CD14-positive monocyte (primary cell): Measurements from ENCODE around the gene UGT1A8. TPM values are rescaled to one million over a fixed set of nuclear protein-coding genes. Genes with fewer than 3 reads are reported as not detected.

Source experiments
- DNase-seq, 3 donors: peaks; one replicate each; pipeline ENCODE4 v3.0.0-alpha.2; 2011 to 2022
- H2AFZ ChIP-seq: 2 replicates; pipeline ENCODE4 v1.6.0; 2012; ENCODE audit warnings: mild to moderate bottlenecking, low read depth, low read length, inconsistent platforms; ENCODE audit not compliant: insufficient read depth, poor library complexity, severe bottlenecking
- H3K27ac ChIP-seq, 2 donors: 1 replicate in 1 of 2; 2 replicates in 1 of 2; pipeline ENCODE4 v1.5.1; 2012 to 2013; ENCODE audit warnings: low read length in 2 of 2, control low read depth in 1 of 2, inconsistent platforms in 1 of 2, low read depth in 1 of 2, mild to moderate bottlenecking in 1 of 2
- H3K27me3 ChIP-seq, 2 donors: one replicate each; pipeline versions ENCODE4 v1.6.0 to v1.6.1; 2011 to 2013; ENCODE audit warnings: low read length in 2 of 2; ENCODE audit not compliant: control insufficient read depth in 2 of 2, insufficient read depth in 2 of 2
- H3K36me3 ChIP-seq, 2 donors: replicated peaks in 1 of 2; 1 replicate in 1 of 2; 2 replicates in 1 of 2; pipeline versions ENCODE4 v1.5.1 to v1.6.1; 2012 to 2013; ENCODE audit warnings: low read length in 2 of 2, control low read depth in 1 of 2, inconsistent platforms in 1 of 2, mild to moderate bottlenecking in 1 of 2; ENCODE audit not compliant: insufficient read depth in 2 of 2, control insufficient read depth in 1 of 2
- H3K4me1 ChIP-seq, 2 donors: 1 replicate in 1 of 2; 2 replicates in 1 of 2; pipeline versions ENCODE4 v1.5.1 to v1.6.1; 2012 to 2013; ENCODE audit warnings: low read length in 2 of 2, control low read depth in 1 of 2, inconsistent platforms in 1 of 2, mild to moderate bottlenecking in 1 of 2, moderate library complexity in 1 of 2; ENCODE audit not compliant: insufficient read depth in 2 of 2, control insufficient read depth in 1 of 2
- H3K4me2 ChIP-seq: replicated peaks from 2 replicates; pipeline ENCODE3; 2012; ENCODE audit warnings: low read length, moderate library complexity, mild to moderate bottlenecking; ENCODE audit not compliant: poor library complexity, severe bottlenecking; ENCODE audit errors: extremely low read depth
- H3K4me3 ChIP-seq, 3 experiments: fragments of 200-600 bp in 1 of 3; sonication (generic) in 1 of 3; replicated peaks in 1 of 3; 1 replicate in 2 of 3; 2 replicates in 1 of 3; pipeline ENCODE4 v1.5.1; 2011 to 2013; ENCODE audit warnings: low read length in 3 of 3, mild to moderate bottlenecking in 3 of 3, control low read depth in 2 of 3, low read depth in 2 of 3, inconsistent platforms in 1 of 3, moderate library complexity in 1 of 3
- H3K79me2 ChIP-seq: 2 replicates; pipeline ENCODE4 v1.6.0; 2012; ENCODE audit warnings: mild to moderate bottlenecking, control low read depth, inconsistent platforms, low read length, moderate library complexity; ENCODE audit not compliant: insufficient read depth
- H3K9ac ChIP-seq: 2 replicates; pipeline ENCODE4 v1.6.0; 2017; ENCODE audit warnings: low read length, mild to moderate bottlenecking; ENCODE audit not compliant: insufficient read depth, poor library complexity, severe bottlenecking
- H3K9me3 ChIP-seq, 2 donors: replicated peaks in 1 of 2; 1 replicate in 1 of 2; 2 replicates in 1 of 2; pipeline versions ENCODE4 v1.5.1 to v1.6.1; 2012 to 2013; ENCODE audit warnings: low read length in 2 of 2, control low read depth in 1 of 2; ENCODE audit not compliant: control insufficient read depth in 1 of 2, insufficient read depth in 1 of 2
- H4K20me1 ChIP-seq: 2 replicates; pipeline ENCODE4 v1.6.0; 2012; ENCODE audit warnings: mild to moderate bottlenecking, low read length, control low read depth, moderate library complexity; ENCODE audit not compliant: insufficient read depth
- H3K27ac Mint-ChIP-seq, 7 donors: one replicate each; pipeline ENCODE4 v1.8.0; 2020; ENCODE audit warnings: mild to moderate bottlenecking in 7 of 7, mixed read lengths in 7 of 7, moderate library complexity in 6 of 7, inconsistent platforms in 2 of 7
- H3K27me3 Mint-ChIP-seq, 3 donors: one replicate each; pipeline ENCODE4 v1.8.0; 2021 to 2022; ENCODE audit warnings: low read depth in 3 of 3, mild to moderate bottlenecking in 3 of 3, mixed read lengths in 3 of 3, moderate library complexity in 3 of 3, inconsistent platforms in 1 of 3
- H3K36me3 Mint-ChIP-seq, 2 donors: one replicate each; pipeline ENCODE4 v1.8.0; 2020; ENCODE audit warnings: mixed read lengths in 2 of 2, inconsistent platforms in 1 of 2, mild to moderate bottlenecking in 1 of 2
- H3K4me1 Mint-ChIP-seq: one replicate; pipeline ENCODE4 v1.8.0; 2020; ENCODE audit warnings: mild to moderate bottlenecking, mixed read lengths
- H3K4me3 Mint-ChIP-seq, 2 donors: one replicate each; pipeline ENCODE4 v1.8.0; 2020; ENCODE audit warnings: mild to moderate bottlenecking in 2 of 2, mixed read lengths in 2 of 2, moderate library complexity in 1 of 2
- H3K9me3 Mint-ChIP-seq, 7 donors: one replicate each; pipeline ENCODE4 v1.8.0; 2020 to 2022; ENCODE audit warnings: mixed read lengths in 7 of 7, mild to moderate bottlenecking in 6 of 7, moderate library complexity in 6 of 7, inconsistent platforms in 2 of 7
- CTCF ChIP-seq: fragments of 200-600 bp; IDR thresholded peaks from one replicate; pipeline ENCODE4 v1.8.0; 2022; ENCODE audit warnings: antibody characterized with exemption, mild to moderate bottlenecking
- WGBS: methylation state at CpG from one replicate; pipeline ENCODE4 v1.1.5; 2013; ENCODE audit warnings: missing lambda C conversion rate; ENCODE audit not compliant: insufficient coverage; 5-methylcytosine and 5-hydroxymethylcytosine counted together
- intact Hi-C, 2 donors: fragments of 100-400 bp; cut with micrococcal nuclease; formaldehyde crosslinking; loops; one replicate each; pipeline versions ENCODE4 v1.15.0 to v1.15.1; 2023
- polyA plus RNA-seq, 3 donors: library from polyadenylated mRNA; depleted of rRNA in 1 of 3; unstranded in 2 of 3; stranded (reverse) in 1 of 3; fragments of 300-500 nt in 2 of 3; fragments of >200 nt in 1 of 3; fragmentation: Illumina TruSeq in 2 of 3; gene quantifications; 1 replicate in 2 of 3; 2 replicates in 1 of 3; pipeline ENCODE4 v1.2.3, GENCODE V29; 2012 to 2021

The UGT1A8 gene
- polyA plus RNA-seq, 3 donors = not detected

- Mint-ChIP-seq H3K27ac (no peak overlapping the region), H3K36me3 (no peaks in the 10 kb centered on the region), H3K4me1 (no peaks in the 10 kb centered on the region), H3K9me3 (peaks cover 0 to 5% (median 0%) of the 10 kb centered on the region in 7 donors), H3K4me3 (no peak overlapping the region), H3K27me3 (peaks cover 2 to 9% (median 7%) of the 10 kb centered on the region in 3 donors)
- no peaks in the 10 kb centered on the region for H3K9me3 ChIP-seq
- no peak overlapping the region for H2AFZ ChIP-seq
- H3K4me1 ChIP-seq = no peaks in the 10 kb centered on the region
- H3K27me3 ChIP-seq = no peaks in the 10 kb centered on the region
- H4K20me1 ChIP-seq = no peaks in the 10 kb centered on the region
- no peak overlapping the region for H3K27ac ChIP-seq
- H3K79me2 ChIP-seq = no peaks in the 10 kb centered on the region
- H3K36me3 ChIP-seq = no peaks in the 10 kb centered on the region
- WGBS = 93% methylated on average over 3 of the region's 4 CpGs
- no peak for TF ChIP-seq CTCF
- no peak overlapping the region for H3K4me3 ChIP-seq
- DNase-seq = no peak
- no peak overlapping the region for H3K9ac ChIP-seq
- intact Hi-C loops = no loop called here
- no peak overlapping the region for H3K4me2 ChIP-seq
These were observed 199.3 kb downstream of the UGT1A8 start for GRCh38 chr2:233816771-233817170.

GRCh38 chr2:233817361-233817911, 200.0 kb downstream of the UGT1A8 start:
- no peak for DNase-seq
- peaks cover 2 to 9% (median 7%) of the 10 kb centered on the region in 3 donors for H3K27me3 Mint-ChIP-seq
- no peaks in the 10 kb centered on the region for H3K36me3 ChIP-seq
- no peak overlapping the region for H3K4me3 ChIP-seq
- TF ChIP-seq CTCF = no peak
- H3K9me3 ChIP-seq = no peaks in the 10 kb centered on the region
- H3K9me3 Mint-ChIP-seq = peaks cover 0 to 5% (median 0%) of the 10 kb centered on the region in 7 donors
- H3K4me2 ChIP-seq = no peak overlapping the region
- intact Hi-C loops = no loop called here
- no peak overlapping the region for H3K27ac ChIP-seq
- no peak overlapping the region for H3K4me3 Mint-ChIP-seq
- H2AFZ ChIP-seq = no peak overlapping the region
- H3K4me1 Mint-ChIP-seq = no peaks in the 10 kb centered on the region
- no peaks in the 10 kb centered on the region for H3K79me2 ChIP-seq
- H3K27ac Mint-ChIP-seq = peak overlapping the region in 1 of 7 donors; percentile 65
- no peaks in the 10 kb centered on the region for H3K36me3 Mint-ChIP-seq
- H3K27me3 ChIP-seq = no peaks in the 10 kb centered on the region
- no peaks in the 10 kb centered on the region for H4K20me1 ChIP-seq
- H3K4me1 ChIP-seq = no peaks in the 10 kb centered on the region
- H3K9ac ChIP-seq = no peak overlapping the region
- 72% methylated on average over 3 of the region's 3 CpGs for WGBS
